Activated CD4-positive, alpha-beta T cell treated with anti-CD3 and anti-CD28 coated beads for 36 hours (primary cell): ENCODE results near the gene ZNF491. TPM values are rescaled to one million over a fixed set of nuclear protein-coding genes. Genes with fewer than 3 reads are reported as not detected.

Experiments used
- ATAC-seq: fragments of 200-7000 bp; cut with Tn5 transposase; one replicate; pipeline ENCODE4 v1.10.0; 2021; ENCODE audit warnings: mild to moderate bottlenecking, moderate library complexity
- CTCF ChIA-PET: fragments of 350-600 bp; sonication (Branson Sonifier 250); formaldehyde crosslinking; loops from one replicate; lab custom pipeline; 2021; ENCODE audit warnings: antibody characterized with exemption; lab: Charles Lee
- POLR2A ChIA-PET: fragments of 350-600 bp; sonication (Branson Sonifier 250); formaldehyde crosslinking; loops from one replicate; lab custom pipeline; 2021; ENCODE audit warnings: antibody characterized with exemption, inconsistent platforms; lab: Charles Lee
- DNase-seq: peaks from one replicate; pipeline ENCODE4 v3.0.0-alpha.2; 2020
- H3K27ac Mint-ChIP-seq: one replicate; pipeline ENCODE4 v1.8.0; 2021; ENCODE audit warnings: mixed read lengths
- H3K27me3 Mint-ChIP-seq: one replicate; pipeline ENCODE4 v1.8.0; 2021; ENCODE audit warnings: mixed read lengths
- H3K36me3 Mint-ChIP-seq: one replicate; pipeline ENCODE4 v1.8.0; 2021; ENCODE audit warnings: low read depth, mixed read lengths
- H3K4me1 Mint-ChIP-seq: one replicate; pipeline ENCODE4 v1.8.0; 2021; ENCODE audit warnings: mixed read lengths
- H3K4me3 Mint-ChIP-seq: one replicate; pipeline ENCODE4 v1.8.0; 2021; ENCODE audit warnings: mild to moderate bottlenecking, moderate library complexity, mixed read lengths
- H3K9me3 Mint-ChIP-seq: one replicate; pipeline ENCODE4 v1.8.0; 2021; ENCODE audit warnings: low read depth, mixed read lengths
- intact Hi-C, 2 experiments: fragments of 100-400 bp; cut with DNase I in 1 of 2; cut with micrococcal nuclease in 1 of 2; formaldehyde crosslinking; loops; one replicate each; pipeline versions ENCODE4 v1.14.2 to v1.15.1; 2022 to 2024; cut with DNase I, micrococcal nuclease
- total RNA-seq, 2 experiments: library from RNA; stranded (reverse); gene quantifications; one replicate each; pipeline ENCODE4 v1.2.3, GENCODE V29; 2021

ZNF491 gene
- total RNA-seq, result 1 to 10 TPM in 1 of 2 experiments, under 1 TPM in 1; 0.60 to 1.2 TPM

DNA sequence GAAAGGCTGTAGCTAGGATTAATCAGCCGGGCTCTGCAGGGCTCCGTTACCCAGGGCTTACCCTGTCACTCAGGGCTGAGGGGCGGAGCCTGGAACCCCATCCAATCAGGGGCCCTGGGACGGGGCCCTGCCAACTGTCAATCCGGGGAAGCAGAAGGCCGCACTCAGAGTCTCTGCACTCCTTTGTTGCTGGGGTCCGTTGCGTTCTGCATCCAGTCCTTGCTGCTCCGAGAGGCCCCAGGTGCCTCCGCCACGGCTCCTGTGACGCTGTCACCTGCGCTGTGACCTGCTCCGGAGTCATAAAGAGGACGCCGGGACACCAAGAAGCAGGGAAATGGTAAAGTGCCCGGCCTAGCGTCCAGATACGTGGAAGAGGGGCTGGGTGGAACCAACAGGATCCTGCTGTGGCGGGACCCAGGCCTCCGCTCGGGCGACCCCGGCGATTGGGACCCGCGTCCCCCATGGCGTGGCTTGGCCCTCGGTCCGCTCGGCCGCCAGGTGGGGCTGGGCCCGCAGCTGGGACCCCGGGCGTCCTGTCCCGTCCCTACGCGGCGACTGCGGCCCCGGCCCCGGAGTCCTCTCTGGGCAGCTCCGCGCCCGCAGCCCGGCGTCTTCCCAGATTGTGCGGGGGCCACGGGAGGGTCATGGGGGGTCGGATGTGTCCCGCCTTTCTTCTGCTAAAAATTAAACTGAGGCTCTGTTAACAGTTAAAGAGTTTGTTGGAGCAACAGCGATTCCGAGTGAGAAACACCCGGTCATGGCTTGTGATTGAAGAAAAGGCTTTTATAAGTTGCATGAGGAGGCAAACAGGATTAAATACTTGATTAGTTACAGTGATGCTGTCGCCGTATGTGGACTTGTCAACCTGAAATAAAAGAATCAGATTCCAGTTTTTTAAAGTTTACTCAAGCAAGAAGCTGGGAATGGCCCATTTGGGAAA, at the start of gene ZNF491:
Gene ZNF491, plus strand, starts transcription at position 133 of the 940 bp plus-strand sequence. CDS start 7,431 bp downstream, outside the sequence.
- H3K4me3 Mint-ChIP-seq, result peak within 1 kb of the TSS; percentile 73
- ChIA-PET CTCF (interaction anchor here (0.6 to 3.3 kb wide), 40 partner anchors 9 to 900 kb away, joined by 3 to 34 read pairs (median 5); partner anchors contain the start of genes ZNF20, ZNF439, ZNF440 and ZNF441), POLR2A (interaction anchor here (0.6 to 1.3 kb wide), 3 partner anchors 15 to 190 kb away, joined by 3 to 6 read pairs (median 3); partner anchors contain the start of gene ZNF440)
- H3K36me3 Mint-ChIP-seq, result peaks cover 5% of the 10 kb centered on the region
- H3K27me3 Mint-ChIP-seq, result no peaks in the 10 kb centered on the region
- ATAC-seq (peak; percentile 99), DNase-seq (peak; percentile 95)
- peak within 1 kb of the TSS; percentile 13 for H3K27ac Mint-ChIP-seq
- H3K9me3 Mint-ChIP-seq, result peaks cover 3% of the 10 kb centered on the region
- peaks cover 12% of the 10 kb centered on the region for H3K4me1 Mint-ChIP-seq
- intact Hi-C loops, result loop anchor here (1.0 to 5.0 kb wide), 11 partner anchors 14 to 363 kb away; partner anchors contain the start of genes ODAD3 (in 1 of the 2), PRKCSH (in 1 of the 2), ZNF439 (in 1 of the 2) and ZNF440 (in 1 of the 2)

DNA sequence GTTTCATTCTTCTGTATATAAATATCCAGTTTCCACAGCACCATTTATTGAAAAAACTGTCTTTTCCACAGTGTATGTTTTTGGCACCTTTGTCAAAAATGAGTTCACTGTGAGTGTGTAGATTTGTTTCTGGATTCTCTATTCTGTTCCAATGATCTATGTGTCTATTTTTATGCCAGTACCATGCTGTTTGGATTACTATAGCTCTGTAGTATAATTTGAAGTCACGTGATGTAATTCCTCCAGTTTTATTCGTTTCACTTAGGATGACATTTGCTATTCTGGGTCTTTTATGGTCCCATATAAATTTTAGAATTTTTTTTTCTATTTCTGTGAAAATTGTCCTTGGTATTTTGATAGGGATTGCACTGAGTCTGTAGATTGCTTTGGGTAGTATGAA, 48.6 kb upstream of the ZNF491 start:
- peaks cover 5% of the 10 kb centered on the region for H3K36me3 Mint-ChIP-seq
- no peak for ATAC-seq
- POLR2A ChIA-PET, result no interaction called here
- no peak overlapping the region for H3K4me3 Mint-ChIP-seq
- H3K27me3 Mint-ChIP-seq, result peaks cover 8% of the 10 kb centered on the region
- H3K4me1 Mint-ChIP-seq, result no peaks in the 10 kb centered on the region
- DNase-seq, result no peak
- intact Hi-C loops, result no loop called here
- peaks cover 42% of the 10 kb centered on the region for H3K9me3 Mint-ChIP-seq
- CTCF ChIA-PET, result no interaction called here
- no peak overlapping the region for H3K27ac Mint-ChIP-seq

DNA sequence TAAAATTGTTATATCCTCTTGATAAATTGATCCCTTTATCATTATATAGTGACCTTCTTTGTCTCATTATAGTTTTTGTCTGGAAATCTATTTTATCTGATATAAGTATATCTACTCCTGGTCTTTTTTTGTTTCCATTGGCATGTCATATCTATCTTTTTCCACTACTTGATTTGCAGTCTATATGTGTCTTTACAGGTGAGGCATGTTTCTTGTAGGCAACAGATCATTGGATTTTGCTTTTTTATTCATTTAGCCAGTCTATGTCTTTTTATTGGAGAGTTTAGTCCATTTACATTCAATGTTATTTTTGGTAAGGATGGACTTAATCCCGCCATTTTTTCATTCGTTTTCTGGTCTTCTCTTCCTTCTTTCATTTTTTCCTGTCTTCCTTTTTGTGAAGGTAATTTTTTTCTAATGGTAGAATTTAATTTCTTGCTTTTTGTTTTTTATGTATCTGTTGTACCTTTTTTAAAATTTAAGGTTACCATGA, 46.0 kb upstream of the ZNF491 start:
- intact Hi-C loops, result no loop called here
- Mint-ChIP-seq H3K36me3 (peaks cover 8% of the 10 kb centered on the region), H3K4me1 (no peaks in the 10 kb centered on the region), H3K9me3 (peaks cover 55% of the 10 kb centered on the region), H3K4me3 (no peak overlapping the region), H3K27ac (no peak overlapping the region), H3K27me3 (peaks cover 12% of the 10 kb centered on the region)
- POLR2A ChIA-PET, result no interaction called here
- DNase-seq, result no peak
- ATAC-seq, result no peak
- CTCF ChIA-PET, result no interaction called here

DNA sequence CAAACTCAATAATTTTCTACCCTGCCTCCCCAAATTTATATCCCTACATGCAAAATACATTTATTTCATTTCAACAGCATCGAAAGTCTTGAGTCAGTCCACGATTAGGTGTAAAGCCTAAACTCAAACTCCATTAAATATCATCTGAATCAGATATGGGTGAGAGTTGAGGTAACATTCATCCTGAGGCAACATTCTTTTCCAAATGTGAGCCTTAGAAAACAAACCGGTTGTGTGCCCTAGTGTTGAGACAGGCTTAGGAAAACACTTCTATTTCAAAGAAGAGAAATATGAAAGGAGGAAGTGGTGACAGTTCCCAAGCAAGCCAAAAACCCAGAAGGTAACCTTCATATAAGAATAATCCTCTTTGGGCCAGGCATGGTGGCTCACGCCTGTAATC, 43.7 kb upstream of the ZNF491 start:
- H3K36me3 Mint-ChIP-seq, result peaks cover 3% of the 10 kb centered on the region
- no peak overlapping the region for H3K4me3 Mint-ChIP-seq
- ChIA-PET POLR2A (no interaction called here), CTCF (no interaction called here)
- ATAC-seq, result no peak
- peaks cover 43% of the 10 kb centered on the region for H3K9me3 Mint-ChIP-seq
- H3K27me3 Mint-ChIP-seq, result peaks cover 10% of the 10 kb centered on the region
- DNase-seq, result no peak
- H3K4me1 Mint-ChIP-seq, result no peaks in the 10 kb centered on the region
- intact Hi-C loops, result no loop called here
- no peak overlapping the region for H3K27ac Mint-ChIP-seq

DNA sequence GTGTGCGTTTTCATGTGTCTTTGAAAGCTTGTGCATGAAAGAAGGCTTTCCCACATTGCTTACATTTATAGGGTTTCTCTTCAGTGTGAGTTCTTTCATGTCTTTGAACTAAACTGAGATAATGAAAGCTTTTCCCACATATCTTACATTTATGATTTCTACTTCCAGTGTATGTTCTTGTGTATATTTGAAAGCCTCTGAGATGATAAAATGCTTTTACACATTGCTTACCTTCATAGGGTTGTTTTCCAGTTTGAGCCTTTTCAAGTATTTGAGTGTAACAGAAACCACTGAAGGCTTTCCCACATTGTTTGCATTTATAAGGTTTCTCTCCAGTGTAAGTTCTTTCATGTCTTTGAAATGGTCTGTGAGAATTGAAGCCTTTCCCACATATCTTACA, 41.4 kb upstream of the ZNF491 start:
- Mint-ChIP-seq H3K27me3 (peaks cover 11% of the 10 kb centered on the region), H3K36me3 (peaks cover 3% of the 10 kb centered on the region), H3K4me3 (no peak overlapping the region), H3K4me1 (no peaks in the 10 kb centered on the region), H3K9me3 (peaks cover 31% of the 10 kb centered on the region), H3K27ac (no peak overlapping the region)
- CTCF ChIA-PET, result interaction anchor here (0.6 kb wide), 1 partner anchor 888 kb away, joined by 3 read pairs; no protein-coding TSS in a partner anchor
- POLR2A ChIA-PET, result no interaction called here
- DNase-seq, result no peak
- intact Hi-C loops, result no loop called here
- ATAC-seq, result no peak

DNA sequence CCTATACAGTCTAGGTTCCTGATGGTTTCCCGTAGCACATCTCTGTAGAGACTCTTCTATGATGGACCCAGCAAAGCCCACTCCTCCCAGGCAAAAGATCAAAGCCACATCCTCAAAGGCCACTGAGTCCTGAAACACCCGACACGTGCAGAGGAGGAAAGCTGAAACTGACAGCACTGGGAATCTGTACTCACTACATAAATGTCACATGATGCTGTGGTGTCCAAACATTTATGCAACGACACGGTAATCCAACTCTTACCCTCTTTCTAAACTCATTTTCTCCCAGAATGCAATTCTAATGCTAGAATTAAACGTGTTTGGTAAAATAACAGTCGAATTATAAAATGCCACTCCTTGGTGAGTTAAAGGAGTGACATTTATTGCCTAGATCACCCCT, 38.5 kb upstream of the ZNF491 start:
- Mint-ChIP-seq H3K4me3 (no peak overlapping the region), H3K9me3 (peaks cover 19% of the 10 kb centered on the region), H3K27ac (no peak overlapping the region), H3K36me3 (peaks cover 6% of the 10 kb centered on the region), H3K27me3 (peaks cover 16% of the 10 kb centered on the region), H3K4me1 (no peaks in the 10 kb centered on the region)
- no peak for DNase-seq
- no peak for ATAC-seq
- ChIA-PET CTCF (no interaction called here), POLR2A (no interaction called here)
- intact Hi-C loops, result no loop called here

DNA sequence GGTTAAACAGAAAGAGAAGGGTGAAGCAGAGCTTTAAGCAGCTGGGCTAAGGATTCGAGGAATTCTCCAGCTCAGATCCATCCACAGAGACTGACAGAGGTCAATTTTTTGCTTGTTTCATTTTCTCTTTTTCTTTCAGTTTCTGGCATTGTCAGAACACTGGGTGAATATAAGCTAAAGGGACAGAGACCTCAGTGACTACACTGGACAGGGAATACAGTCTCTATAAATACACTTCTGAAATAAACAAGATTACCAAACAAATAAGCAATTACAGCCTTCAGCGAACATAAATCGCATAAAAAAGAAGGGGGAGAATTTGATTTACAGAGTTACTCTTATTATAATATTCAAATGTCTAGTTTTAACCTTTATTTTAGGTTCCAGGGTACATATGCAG, 35.2 kb upstream of the ZNF491 start:
- H3K36me3 Mint-ChIP-seq, result peaks cover 3% of the 10 kb centered on the region
- DNase-seq, result no peak
- ChIA-PET CTCF (no interaction called here), POLR2A (no interaction called here)
- peaks cover 8% of the 10 kb centered on the region for H3K4me1 Mint-ChIP-seq
- H3K9me3 Mint-ChIP-seq, result peaks cover 3% of the 10 kb centered on the region
- no peak for ATAC-seq
- peaks cover 12% of the 10 kb centered on the region for H3K27me3 Mint-ChIP-seq
- intact Hi-C loops, result no loop called here
- no peak overlapping the region for H3K27ac Mint-ChIP-seq
- H3K4me3 Mint-ChIP-seq, result no peak overlapping the region

DNA sequence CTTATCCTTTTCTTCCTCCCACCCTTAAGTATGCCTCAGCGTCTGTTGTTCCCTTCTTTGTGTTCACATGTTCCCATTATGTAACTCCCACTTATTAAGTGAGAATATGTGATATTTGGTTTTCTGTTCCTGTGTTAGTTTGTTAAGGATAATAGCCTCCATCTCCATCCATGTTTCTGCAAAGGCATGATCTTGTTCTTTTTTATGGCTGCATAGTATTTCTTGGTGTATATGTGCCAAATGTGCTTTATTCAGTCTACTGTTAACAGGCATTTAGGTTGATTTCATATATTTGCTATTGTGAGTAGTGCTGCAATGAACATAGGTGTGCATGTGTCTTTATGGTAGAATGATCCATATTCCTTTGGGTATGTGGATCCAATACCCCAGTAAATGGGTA, 34.7 kb upstream of the ZNF491 start:
- DNase-seq (no peak), ATAC-seq (no peak)
- H3K9me3 Mint-ChIP-seq, result peaks cover 3% of the 10 kb centered on the region
- peaks cover 12% of the 10 kb centered on the region for H3K27me3 Mint-ChIP-seq
- ChIA-PET POLR2A (no interaction called here), CTCF (no interaction called here)
- H3K4me3 Mint-ChIP-seq, result no peak overlapping the region
- H3K27ac Mint-ChIP-seq, result no peak overlapping the region
- intact Hi-C loops, result no loop called here
- H3K4me1 Mint-ChIP-seq, result peaks cover 13% of the 10 kb centered on the region
- H3K36me3 Mint-ChIP-seq, result peaks cover 3% of the 10 kb centered on the region

DNA sequence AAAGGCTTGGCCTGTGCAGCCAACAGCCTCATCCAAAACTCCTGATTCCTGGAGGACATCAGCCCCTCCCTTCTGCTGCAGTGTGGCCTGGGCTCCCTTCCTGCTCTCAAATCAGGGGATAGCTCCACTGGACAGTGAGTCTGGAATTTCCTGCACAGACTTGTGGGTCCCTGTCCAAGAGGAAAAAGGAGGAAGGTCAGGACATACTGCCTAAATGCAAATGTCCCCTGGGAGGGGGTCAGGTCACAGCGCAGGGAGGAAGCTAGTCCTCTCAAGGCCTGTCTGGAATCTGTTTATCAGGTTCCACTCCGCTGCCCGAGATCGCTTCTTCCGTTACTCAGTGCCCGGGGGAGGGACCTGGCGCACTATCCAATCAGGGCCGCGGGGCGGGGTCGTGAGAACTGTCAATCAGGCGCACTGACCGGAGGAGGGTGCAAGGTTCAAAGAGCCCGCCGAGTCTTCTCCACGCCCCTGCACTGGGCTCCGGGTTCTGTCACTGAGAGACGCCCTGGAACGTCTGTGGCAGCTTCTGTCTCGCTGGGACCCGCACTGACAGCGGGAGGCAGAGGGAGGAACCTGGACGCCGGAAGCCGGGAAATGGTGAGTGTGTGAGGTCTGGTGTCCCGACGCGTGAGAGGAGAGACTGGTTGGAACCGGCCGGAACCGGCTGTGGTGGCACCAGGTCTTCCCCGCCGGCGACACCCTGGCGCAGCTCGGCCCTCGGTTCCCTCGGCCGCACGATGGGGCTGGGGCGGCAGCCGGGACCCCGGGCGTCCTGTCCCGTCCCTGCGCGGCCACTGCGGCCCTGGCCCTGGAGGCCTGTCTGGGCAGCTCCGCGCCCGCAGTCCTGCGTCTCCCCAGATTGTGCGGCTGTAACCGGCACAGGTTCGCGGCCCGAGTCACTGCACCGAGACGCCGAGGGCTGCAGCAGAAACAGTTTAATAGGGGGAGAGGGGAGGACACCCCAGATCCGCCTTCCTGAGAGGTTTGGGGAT, 31.4 kb upstream of the ZNF491 start, which contains the start of gene ZNF441:
Gene ZNF441, plus strand, starts transcription at position 404 of the 995 bp plus-strand sequence. Its CDS starts 194 bp downstream, at position 598.
- ChIA-PET POLR2A (interaction anchor here (0.5 to 0.7 kb wide), 2 partner anchors 24 to 161 kb away, joined by 5 to 6 read pairs; no protein-coding TSS in a partner anchor), CTCF (interaction anchor here (0.6 to 1.0 kb wide), 3 partner anchors 31 to 279 kb away, joined by 3 read pairs; no protein-coding TSS in a partner anchor)
- Mint-ChIP-seq H3K4me1 (peaks cover 13% of the 10 kb centered on the region), H3K4me3 (peak within 1 kb of the TSS; percentile 88), H3K27me3 (peaks cover 12% of the 10 kb centered on the region), H3K9me3 (peaks cover 18% of the 10 kb centered on the region), H3K36me3 (peaks cover 15% of the 10 kb centered on the region), H3K27ac (peak within 1 kb of the TSS; percentile 95)
- intact Hi-C loops, result loop anchor here in 1 of 2 experiments (1.0 to 2.0 kb wide), 5 partner anchors 28 to 170 kb away; partner anchors contain the start of genes ZNF440, ZNF491 and ZNF627
- ATAC-seq, result peak; percentile 99
- DNase-seq, result peak; percentile 98

DNA sequence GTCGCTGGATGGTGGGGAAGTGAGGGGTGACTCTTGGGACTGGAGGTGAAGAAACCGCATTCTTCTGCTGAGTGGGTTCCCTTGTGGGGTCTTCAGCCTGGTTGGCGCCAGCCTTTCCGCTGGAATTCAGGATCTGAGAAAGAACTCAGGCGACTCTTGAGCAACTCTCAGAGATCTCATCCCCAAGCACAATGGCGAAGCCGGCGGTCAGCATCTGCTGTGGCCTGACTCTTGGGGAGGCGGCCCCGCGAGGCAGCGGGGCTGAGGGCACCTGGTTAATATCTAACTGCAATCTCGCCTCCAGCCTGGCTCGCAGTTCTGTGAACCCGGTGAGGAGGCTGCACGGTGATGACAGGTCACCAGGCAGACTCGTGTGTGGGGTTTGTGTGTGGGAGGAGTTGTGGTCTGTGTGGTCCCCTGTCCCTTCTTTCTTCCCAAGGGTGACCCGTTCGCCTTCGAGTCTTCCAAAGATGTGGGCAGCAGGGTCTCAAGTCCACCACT, 30.6 kb upstream of the ZNF491 start:
- peak; percentile 57 for DNase-seq

More for the DNA sequence above, 30.6 kb upstream of the ZNF491 start:
- peaks cover 8% of the 10 kb centered on the region for H3K27me3 Mint-ChIP-seq
- H3K4me1 Mint-ChIP-seq, result peaks cover 13% of the 10 kb centered on the region
- H3K36me3 Mint-ChIP-seq, result peaks cover 19% of the 10 kb centered on the region
- intact Hi-C loops, result loop anchor here in 1 of 2 experiments (1.0 to 2.0 kb wide), 4 partner anchors 31 to 171 kb away; partner anchors contain the start of genes ZNF440, ZNF491 and ZNF627
- peak overlapping the region; percentile 79 for H3K27ac Mint-ChIP-seq
- POLR2A ChIA-PET, result no interaction called here
- CTCF ChIA-PET, result no interaction called here
- peak overlapping the region; percentile 88 for H3K4me3 Mint-ChIP-seq
- no peak for ATAC-seq
- peaks cover 22% of the 10 kb centered on the region for H3K9me3 Mint-ChIP-seq
